DND-41 (cell line): ENCODE data around the gene OR11H6.

Experiments
- EZH2 ChIP-seq: IDR thresholded peaks from 3 replicates; pipeline ENCODE4 v1.6.1; 2012; ENCODE audit warnings: borderline replicate concordance, low read depth, mild to moderate bottlenecking, moderate library complexity, low read length, inconsistent platforms; ENCODE audit not compliant: severe bottlenecking
- TF ChIP-seq, protein P1 (sequence below): IDR thresholded peaks from 2 replicates; pipeline ENCODE4 v1.5.1; 2012; ENCODE audit warnings: borderline replicate concordance, low read length, moderate library complexity, mild to moderate bottlenecking; ENCODE audit not compliant: poor library complexity, severe bottlenecking; ENCODE audit errors: extremely low read depth

DNA sequence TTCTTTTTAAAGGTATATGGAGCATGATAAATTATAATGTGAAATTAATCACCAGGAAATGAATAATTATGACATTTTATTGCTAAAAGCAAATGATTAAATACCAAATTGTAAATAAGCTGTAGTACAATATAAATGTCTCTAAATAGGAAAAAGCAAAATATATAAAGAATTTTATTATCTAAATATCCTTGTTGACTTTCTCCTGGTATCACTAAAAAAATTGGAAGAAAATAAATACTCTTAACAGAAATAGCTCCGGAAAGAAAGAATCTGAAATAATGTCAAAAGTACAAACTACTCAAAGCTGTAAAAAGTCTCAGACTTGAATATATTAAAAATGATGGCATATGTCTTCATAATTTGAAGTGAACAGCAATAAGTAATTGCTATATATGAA is 5.2 kb downstream of the OR11H6 start, which contains the start of gene OR11H7:
- TF ChIP-seq, protein P1, sequence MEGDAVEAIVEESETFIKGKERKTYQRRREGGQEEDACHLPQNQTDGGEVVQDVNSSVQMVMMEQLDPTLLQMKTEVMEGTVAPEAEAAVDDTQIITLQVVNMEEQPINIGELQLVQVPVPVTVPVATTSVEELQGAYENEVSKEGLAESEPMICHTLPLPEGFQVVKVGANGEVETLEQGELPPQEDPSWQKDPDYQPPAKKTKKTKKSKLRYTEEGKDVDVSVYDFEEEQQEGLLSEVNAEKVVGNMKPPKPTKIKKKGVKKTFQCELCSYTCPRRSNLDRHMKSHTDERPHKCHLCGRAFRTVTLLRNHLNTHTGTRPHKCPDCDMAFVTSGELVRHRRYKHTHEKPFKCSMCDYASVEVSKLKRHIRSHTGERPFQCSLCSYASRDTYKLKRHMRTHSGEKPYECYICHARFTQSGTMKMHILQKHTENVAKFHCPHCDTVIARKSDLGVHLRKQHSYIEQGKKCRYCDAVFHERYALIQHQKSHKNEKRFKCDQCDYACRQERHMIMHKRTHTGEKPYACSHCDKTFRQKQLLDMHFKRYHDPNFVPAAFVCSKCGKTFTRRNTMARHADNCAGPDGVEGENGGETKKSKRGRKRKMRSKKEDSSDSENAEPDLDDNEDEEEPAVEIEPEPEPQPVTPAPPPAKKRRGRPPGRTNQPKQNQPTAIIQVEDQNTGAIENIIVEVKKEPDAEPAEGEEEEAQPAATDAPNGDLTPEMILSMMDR: no peak
- no peak for TF ChIP-seq EZH2
